Measurements from ENCODE around the gene FICD.

DNA sequence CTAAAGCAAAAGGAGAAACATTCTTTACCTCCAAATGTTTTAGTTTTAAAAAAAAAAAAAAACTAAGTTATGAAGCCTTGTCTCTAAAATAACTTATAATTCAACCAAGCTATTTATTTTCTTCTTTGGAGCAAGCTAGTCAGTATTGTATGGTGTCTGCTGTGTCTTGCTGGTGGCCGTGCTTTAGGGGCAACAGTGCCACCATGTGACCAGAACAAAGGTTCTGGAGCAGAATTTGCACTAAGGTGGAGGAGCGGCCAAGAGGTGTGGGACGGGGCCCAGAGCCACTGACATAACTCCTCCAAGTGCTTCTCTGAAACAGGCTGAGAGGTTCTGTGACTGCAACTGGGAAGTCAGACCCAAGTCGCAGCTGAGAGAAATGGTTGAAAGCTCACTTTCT lies 4.5 kb downstream of the FICD start:
- TF ChIP-seq, protein P1, sequence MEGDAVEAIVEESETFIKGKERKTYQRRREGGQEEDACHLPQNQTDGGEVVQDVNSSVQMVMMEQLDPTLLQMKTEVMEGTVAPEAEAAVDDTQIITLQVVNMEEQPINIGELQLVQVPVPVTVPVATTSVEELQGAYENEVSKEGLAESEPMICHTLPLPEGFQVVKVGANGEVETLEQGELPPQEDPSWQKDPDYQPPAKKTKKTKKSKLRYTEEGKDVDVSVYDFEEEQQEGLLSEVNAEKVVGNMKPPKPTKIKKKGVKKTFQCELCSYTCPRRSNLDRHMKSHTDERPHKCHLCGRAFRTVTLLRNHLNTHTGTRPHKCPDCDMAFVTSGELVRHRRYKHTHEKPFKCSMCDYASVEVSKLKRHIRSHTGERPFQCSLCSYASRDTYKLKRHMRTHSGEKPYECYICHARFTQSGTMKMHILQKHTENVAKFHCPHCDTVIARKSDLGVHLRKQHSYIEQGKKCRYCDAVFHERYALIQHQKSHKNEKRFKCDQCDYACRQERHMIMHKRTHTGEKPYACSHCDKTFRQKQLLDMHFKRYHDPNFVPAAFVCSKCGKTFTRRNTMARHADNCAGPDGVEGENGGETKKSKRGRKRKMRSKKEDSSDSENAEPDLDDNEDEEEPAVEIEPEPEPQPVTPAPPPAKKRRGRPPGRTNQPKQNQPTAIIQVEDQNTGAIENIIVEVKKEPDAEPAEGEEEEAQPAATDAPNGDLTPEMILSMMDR (IDR thresholded peaks at IDR 0.05): no peak; the same call in 1 of the 2 replicates
- no peak for TF ChIP-seq TCF7L2 (IDR thresholded peaks at IDR 0.05; ENCODE audit: low read depth, low read length)
